Right hindlimb (tissue), 1 donor: Measurements from ENCODE around the gene CDH13.

Experiments
- DNase-seq: peaks from one replicate; pipeline ENCODE4 v3.0.0-alpha.2; 2018

The CDH13 gene

DNA sequence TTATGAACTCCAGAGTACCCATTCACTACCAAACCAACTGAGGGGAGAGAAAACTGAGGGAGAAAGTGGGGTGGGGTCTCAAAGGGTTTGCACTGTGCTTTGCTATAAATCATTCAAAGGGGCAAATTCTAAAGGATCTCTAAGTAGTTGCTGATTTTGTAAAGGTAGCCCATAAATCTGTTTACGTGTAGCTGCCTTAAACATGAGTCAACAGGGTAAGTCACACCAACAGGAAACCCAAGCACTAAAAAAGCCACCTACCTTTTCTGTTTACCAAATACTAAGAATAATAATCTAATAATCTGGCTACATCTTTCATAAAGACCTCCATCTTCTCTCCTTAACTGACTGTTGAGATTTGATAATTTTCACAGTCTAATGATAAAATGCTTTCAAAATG is 1172.6 kb downstream of the CDH13 start:
- no peak for DNase-seq

- DNase-seq = peak; percentile 61
Observed at GRCh38 chr16:83802135-83802534, 1175.4 kb downstream of the CDH13 start.

DNA sequence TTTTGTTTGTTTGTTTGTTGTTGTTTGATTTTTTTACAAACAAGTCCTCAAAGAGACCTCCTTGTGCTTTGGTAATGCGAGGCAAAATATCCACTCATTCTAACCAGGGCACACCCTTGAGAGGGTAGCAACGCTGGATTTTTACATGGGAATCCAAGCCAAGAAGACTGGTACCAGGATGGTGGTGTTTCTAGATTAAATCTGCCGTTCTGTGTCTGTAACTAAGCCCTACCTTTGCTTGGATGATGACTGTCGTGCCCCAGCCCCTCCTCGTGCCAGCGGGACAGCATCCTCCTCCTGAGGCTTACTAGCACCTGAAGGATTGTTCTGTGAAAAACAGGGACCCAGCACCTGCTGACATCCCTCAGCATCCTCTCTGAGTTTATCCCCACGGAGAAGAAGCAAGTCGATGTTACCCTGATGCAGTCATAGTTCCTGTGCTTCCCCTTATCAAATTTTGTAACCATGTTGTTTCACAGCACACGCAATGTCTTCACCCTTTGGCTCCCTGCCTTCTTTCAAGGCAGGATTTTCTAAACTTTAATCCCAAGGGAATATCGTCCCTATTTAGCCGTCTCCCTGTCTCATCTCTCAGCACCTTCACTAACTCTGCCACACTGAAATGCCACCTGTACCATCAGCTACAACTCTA is 1175.9 kb downstream of the CDH13 start:
- DNase-seq = no peak

- DNase-seq = no peak
Observed at GRCh38 chr16:83803811-83804210, 1177.0 kb downstream of the CDH13 start.

- DNase-seq = no peak
Observed at GRCh38 chr16:83804366-83804765, 1177.6 kb downstream of the CDH13 start.

DNA sequence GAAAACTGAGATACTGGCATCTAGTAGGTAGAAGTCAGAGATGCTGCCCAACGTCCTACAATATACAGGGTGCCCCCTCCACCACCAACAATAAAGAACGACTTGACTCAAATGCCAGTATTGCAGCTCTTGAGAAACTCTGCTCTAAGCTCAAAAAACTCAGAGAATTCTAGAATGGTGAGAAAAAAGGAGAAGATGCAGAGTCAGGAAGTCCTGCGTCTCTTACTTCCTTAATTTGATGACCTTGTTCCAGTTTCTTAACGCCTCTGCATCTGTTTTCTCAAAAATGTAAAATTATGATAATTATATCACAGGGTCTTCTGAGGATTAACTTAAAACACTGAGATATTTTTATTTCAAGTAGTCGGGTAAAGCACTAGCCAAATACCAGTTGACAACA is 1179.3 kb downstream of the CDH13 start:
- DNase-seq = no peak

GRCh38 chr16:83806731-83807130 is 1180.0 kb downstream of the CDH13 start:
- DNase-seq = no peak

DNA sequence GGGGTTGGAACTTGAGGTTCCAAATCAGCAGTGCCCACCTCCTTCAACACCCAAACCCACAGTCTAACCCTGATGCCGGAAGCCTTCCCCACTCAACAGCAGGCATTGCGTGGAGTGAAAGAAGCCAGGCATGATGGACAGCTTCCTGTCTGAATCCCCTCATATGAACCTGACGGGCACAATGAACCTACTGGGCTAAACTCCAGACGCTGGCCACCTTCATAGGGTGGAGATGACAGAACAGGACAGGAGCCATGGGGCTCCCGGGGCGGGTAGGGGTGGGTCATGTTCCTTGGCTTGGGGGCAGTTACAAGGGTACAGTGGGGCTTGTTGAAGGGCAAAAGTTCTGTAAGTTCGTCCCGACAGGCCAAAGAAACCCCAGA is 1180.5 kb downstream of the CDH13 start:
- DNase-seq = peak; percentile 29

GRCh38 chr16:83807710-83808572 is 1181.2 kb downstream of the CDH13 start, which contains the start of gene HSBP1:
Gene HSBP1, plus strand, starts transcription at chr16:83807978. Its CDS starts 99 bp downstream, at chr16:83808077.
- DNase-seq = peak; percentile 95

DNA sequence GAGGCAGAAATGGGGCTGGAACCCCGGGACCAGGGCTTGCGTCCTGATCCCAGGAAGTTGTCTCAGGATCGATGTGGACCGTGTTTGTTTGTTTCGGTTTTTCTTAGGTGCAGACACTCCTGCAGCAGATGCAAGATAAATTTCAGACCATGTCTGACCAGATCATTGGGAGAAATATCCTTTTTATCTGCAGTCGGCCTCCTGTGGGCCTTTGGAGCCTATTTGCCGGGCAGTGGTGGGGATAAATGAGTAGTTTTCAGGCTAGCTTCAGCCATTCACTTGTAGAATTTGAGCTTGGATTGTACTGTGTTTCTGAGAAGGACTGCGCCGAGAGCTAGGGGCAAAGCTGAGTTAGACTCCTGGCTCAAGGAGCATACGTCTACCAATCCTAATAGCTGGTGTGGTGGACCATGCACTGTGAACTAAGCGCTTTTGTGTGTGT is 1181.8 kb downstream of the CDH13 start:
- no peak for DNase-seq

DNA sequence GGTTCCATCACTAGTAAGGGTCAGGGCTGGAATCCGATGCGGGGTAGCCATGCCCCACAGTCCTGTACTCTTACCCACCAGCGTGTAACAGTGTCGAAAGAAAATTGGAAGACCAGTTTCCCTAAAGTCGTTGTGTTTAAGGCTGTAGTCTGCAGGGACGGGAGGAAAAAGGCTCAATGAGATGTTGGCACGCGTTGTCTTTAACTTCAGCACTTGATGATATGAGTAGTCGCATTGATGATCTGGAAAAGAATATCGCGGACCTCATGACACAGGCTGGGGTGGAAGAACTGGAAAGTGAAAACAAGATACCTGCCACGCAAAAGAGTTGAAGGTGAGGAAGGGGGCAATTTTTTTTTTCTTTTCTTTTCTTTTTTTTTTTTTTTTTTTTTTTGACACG is 1182.3 kb downstream of the CDH13 start:
- DNase-seq = no peak

GRCh38 chr16:83810901-83811300 is 1184.1 kb downstream of the CDH13 start:
- DNase-seq = no peak

GRCh38 chr16:83813823-83814658 is 1187.3 kb downstream of the CDH13 start:
- DNase-seq = peak; percentile 60

- DNase-seq = no peak
Observed at GRCh38 chr16:83814659-83814985, 1187.9 kb downstream of the CDH13 start.

DNA sequence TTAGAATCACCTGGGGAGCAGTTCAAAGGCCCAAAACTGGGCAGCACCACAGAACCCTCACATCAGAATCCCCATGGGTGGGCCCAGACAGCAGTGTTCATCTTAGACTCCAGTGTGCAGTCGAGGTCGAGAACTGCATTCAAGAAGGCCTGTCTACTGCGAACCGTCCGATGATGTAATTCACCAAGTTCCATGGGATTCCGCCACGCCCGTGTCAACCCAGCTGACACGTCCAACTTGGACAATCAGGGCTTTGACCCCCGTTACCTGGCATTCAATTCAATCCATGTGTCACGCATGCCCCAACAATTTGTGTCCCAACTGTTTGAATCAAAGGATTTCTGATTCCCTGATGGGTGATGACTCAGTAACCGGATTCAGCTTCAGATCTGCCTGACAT is 1190.3 kb downstream of the CDH13 start:
- no peak for DNase-seq

DNA sequence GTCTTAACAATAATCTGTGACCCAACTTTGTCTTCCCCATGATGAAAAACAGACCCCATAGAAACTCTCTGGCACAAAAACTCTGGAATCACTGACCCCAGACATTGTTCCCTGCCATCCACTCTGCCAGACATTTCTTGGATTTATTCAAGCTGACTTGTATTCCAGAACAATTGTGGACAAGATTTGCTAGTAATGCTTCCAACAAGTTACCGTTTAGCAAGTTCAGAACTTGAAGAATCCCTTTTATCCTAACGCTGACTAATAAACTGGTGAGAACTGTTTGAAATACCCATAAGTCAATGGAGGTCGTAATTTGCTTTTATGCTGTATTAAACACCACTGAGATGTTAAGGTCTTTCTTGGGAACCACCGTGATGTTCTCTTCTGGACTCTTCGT is 1191.5 kb downstream of the CDH13 start:
- DNase-seq = no peak

DNA sequence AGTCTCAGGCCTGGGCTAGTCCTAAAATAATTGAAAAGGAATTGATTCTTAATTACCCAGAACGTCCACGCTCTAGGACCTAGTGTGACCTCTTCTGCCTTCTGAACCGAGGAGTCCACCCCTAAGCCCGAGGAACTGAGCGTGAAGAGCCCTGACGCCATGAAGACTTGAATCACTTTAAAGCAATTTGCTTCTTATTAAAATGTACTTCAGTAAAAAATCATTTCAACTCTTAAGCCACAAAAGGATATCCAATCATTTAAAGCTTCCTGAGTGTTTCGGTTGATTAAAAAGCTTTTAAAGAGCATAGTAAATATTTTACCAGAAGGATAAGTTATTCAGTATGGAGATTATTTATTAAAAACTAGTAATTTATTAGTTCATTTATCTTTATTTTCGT is 1192.6 kb downstream of the CDH13 start:
- no peak for DNase-seq

- DNase-seq = peak; percentile 86
Observed at GRCh38 chr16:83826146-83826913, 1199.6 kb downstream of the CDH13 start.

- DNase-seq = no peak
Observed at GRCh38 chr16:83830091-83830768, 1203.5 kb downstream of the CDH13 start.

GRCh38 chr16:83830769-83831455 is 1204.1 kb downstream of the CDH13 start:
- no peak for DNase-seq

GRCh38 chr16:83831456-83831987 is 1204.8 kb downstream of the CDH13 start:
- no peak for DNase-seq
